Measurements from ENCODE around the gene GRIN2A.

DNA sequence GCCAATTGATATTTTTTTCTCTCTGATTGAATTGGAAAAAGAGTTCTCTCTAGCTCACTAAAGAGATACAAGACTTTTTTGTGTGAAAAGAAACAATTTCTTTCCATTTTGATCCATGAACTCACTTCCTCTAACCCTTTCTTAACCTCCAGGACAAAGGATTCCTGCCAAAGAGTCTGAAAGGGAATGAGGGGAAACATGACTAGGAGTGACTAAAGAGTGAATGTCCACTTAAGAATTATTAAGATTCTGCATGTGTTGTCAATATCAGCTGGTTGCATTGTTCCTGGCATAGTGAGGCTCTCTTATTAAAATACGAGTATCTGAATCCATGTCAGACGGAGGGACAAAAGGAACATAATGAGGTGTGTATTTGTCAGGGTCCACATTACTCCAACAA is 344.7 kb downstream of the GRIN2A start:
- TF ChIP-seq, protein P1, sequence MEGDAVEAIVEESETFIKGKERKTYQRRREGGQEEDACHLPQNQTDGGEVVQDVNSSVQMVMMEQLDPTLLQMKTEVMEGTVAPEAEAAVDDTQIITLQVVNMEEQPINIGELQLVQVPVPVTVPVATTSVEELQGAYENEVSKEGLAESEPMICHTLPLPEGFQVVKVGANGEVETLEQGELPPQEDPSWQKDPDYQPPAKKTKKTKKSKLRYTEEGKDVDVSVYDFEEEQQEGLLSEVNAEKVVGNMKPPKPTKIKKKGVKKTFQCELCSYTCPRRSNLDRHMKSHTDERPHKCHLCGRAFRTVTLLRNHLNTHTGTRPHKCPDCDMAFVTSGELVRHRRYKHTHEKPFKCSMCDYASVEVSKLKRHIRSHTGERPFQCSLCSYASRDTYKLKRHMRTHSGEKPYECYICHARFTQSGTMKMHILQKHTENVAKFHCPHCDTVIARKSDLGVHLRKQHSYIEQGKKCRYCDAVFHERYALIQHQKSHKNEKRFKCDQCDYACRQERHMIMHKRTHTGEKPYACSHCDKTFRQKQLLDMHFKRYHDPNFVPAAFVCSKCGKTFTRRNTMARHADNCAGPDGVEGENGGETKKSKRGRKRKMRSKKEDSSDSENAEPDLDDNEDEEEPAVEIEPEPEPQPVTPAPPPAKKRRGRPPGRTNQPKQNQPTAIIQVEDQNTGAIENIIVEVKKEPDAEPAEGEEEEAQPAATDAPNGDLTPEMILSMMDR (IDR thresholded peaks at IDR 0.05): no peak
- TF ChIP-seq POLR2A (IDR thresholded peaks at IDR 0.05): no peak

Measured in adrenal gland (tissue), 5 donors.